Vagina (tissue), 2 donors: ENCODE data around the gene PARD3. TPM values are rescaled to one million over a fixed set of nuclear protein-coding genes. Genes with fewer than 3 reads are reported as not detected.
"Not testable (repeated sequence)": the region's sequence is repeated elsewhere in the genome, so short reads cannot be mapped to it uniquely, and the experiment has no call there.

Experiments used
- DNase-seq, 2 donors: peaks; one replicate each; pipeline ENCODE4 v3.0.0-alpha.2; 2017; ENCODE audit errors: extremely low spot score in 2 of 2
- H3K27ac ChIP-seq: fragments of 200-600 bp; sonication (generic); one replicate; pipeline ENCODE4 v1.5.1; 2019
- H3K27me3 ChIP-seq: fragments of 200-600 bp; sonication (generic); one replicate; pipeline ENCODE4 v1.5.1; 2019
- H3K36me3 ChIP-seq, 2 donors: fragments of 200-600 bp; sonication (generic); one replicate each; pipeline ENCODE4 v1.5.1; 2017 to 2019
- H3K4me1 ChIP-seq: fragments of 200-600 bp; sonication (generic); one replicate; pipeline ENCODE4 v1.5.1; 2019
- H3K4me3 ChIP-seq, 2 donors: fragments of 200-600 bp; sonication (generic); 1 replicate in 1 of 2; 2 replicates in 1 of 2; pipeline ENCODE4 v1.5.1; 2016 to 2019
- H3K9me3 ChIP-seq: fragments of 200-600 bp; sonication (generic); one replicate; pipeline ENCODE4 v1.5.1; 2019
- POLR2A ChIP-seq, 2 donors: fragments of 450-650 bp; IDR thresholded peaks; one replicate each; pipeline ENCODE4 v1.6.1; 2017; ENCODE audit warnings: antibody characterized with exemption in 2 of 2, mild to moderate bottlenecking in 2 of 2, moderate library complexity in 2 of 2
- POLR2AphosphoS5 ChIP-seq, 2 donors: sonication (generic); formaldehyde crosslinking; IDR thresholded peaks; one replicate each; pipeline ENCODE4 v1.9.0; 2017; ENCODE audit warnings: antibody characterized with exemption in 2 of 2, mild to moderate bottlenecking in 2 of 2, low read depth in 1 of 2; ENCODE audit not compliant: insufficient read depth in 1 of 2
- intact Hi-C: fragments of 100-400 bp; cut with DNase I; formaldehyde crosslinking; loops from one replicate; pipeline ENCODE4 v1.15.1; 2023
- total RNA-seq: library from RNA; depleted of rRNA; stranded (reverse); fragments of >200 nt; gene quantifications from one replicate; pipeline ENCODE4 v1.2.3, GENCODE V29; 2016
- TF ChIP-seq, protein P1 (sequence below), 3 experiments: fragments of 450-650 bp in 2 of 3; fragments of 200-600 bp in 1 of 3; sonication (generic) in 1 of 3; IDR thresholded peaks; one replicate each; pipeline ENCODE4 v1.5.1; 2017 to 2019; ENCODE audit warnings: antibody characterized with exemption in 3 of 3, mild to moderate bottlenecking in 2 of 3, moderate library complexity in 2 of 3

PARD3 gene
- total RNA-seq, 1 donor from 2014 or later = 95.5 TPM

DNA sequence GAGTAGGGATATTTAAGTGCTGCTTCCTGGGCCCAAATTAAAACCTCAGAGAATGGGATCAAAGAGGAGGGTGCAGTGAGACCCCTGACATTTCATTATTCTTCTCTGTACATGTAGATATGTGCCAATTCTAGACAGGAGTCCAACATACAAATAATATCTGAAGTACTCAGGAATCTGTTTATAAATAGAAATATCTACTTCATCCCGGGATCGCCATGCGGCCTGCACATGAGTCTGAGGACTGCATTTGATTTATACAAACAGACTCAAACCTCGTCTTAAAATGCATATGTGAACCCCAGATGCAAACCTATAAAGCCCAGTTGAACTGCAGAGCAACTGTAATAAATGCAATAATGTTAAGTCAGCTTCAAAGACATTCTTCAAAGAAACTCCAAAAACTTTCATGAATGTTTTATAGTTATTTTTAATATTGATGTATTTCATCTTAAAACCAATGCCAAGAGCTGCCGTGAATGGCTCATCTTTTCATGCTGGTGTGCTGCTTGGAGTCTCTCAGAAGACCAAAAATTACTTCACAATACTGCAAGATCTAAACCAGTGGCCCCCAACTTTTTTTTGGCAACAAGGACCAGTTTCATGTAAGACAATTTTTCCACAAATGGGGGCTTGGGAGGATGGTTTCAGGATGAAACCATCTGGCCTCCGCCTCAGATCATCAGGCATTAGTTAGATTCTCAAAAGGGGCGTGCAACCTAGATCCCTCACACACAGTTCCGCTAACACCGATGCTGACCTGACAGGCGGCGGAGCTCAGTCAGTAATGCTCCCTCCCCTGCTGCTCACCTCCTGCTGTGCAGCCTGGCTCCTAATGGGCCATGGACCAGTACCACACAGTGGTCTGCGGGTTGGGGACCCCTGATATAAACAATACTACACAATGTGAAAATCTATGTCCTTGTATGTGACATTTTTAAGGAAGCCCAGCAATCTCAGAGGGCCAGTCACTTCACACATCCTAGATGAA lies 166.9 kb downstream of the PARD3 start:
- no peak for DNase-seq
- H3K9me3 ChIP-seq = no peaks in the 10 kb centered on the region
- no peaks in the 10 kb centered on the region for H3K27me3 ChIP-seq
- no peaks in the 10 kb centered on the region for H3K36me3 ChIP-seq
- intact Hi-C loops = no loop called here
- TF ChIP-seq POLR2AphosphoS5 (IDR thresholded peaks at IDR 0.05; ENCODE audit: insufficient read depth in 1 of 2, low read depth in 1 of 2) (no peak), POLR2A (IDR thresholded peaks at IDR 0.05) (no peak)
- TF ChIP-seq, protein P1, sequence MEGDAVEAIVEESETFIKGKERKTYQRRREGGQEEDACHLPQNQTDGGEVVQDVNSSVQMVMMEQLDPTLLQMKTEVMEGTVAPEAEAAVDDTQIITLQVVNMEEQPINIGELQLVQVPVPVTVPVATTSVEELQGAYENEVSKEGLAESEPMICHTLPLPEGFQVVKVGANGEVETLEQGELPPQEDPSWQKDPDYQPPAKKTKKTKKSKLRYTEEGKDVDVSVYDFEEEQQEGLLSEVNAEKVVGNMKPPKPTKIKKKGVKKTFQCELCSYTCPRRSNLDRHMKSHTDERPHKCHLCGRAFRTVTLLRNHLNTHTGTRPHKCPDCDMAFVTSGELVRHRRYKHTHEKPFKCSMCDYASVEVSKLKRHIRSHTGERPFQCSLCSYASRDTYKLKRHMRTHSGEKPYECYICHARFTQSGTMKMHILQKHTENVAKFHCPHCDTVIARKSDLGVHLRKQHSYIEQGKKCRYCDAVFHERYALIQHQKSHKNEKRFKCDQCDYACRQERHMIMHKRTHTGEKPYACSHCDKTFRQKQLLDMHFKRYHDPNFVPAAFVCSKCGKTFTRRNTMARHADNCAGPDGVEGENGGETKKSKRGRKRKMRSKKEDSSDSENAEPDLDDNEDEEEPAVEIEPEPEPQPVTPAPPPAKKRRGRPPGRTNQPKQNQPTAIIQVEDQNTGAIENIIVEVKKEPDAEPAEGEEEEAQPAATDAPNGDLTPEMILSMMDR (IDR thresholded peaks at IDR 0.05) = no peak
- H3K4me1 ChIP-seq = peaks cover 12% of the 10 kb centered on the region
- no peak overlapping the region for H3K4me3 ChIP-seq
- no peak overlapping the region for H3K27ac ChIP-seq

DNA sequence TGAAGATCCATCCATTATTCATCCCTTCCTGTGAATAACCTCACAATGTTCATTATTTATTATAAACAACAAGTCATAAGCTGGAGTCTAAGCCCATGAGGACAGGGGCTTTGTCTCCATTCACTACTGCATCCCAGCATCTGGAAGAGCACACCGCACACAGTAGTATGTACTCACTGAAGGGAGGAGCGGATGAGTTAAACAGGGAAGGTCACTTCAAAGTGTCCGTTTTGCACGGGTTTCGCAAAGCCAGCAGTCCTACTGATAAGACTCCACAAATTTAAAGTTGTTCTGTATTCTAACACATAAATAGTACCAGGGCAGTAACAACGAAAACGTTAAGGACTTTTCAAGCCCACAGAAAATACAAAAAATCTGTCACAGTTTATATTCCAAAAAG lies 167.9 kb downstream of the PARD3 start:
- peaks cover 7% of the 10 kb centered on the region for H3K4me1 ChIP-seq
- no peaks in the 10 kb centered on the region for H3K9me3 ChIP-seq
- no peak overlapping the region for H3K27ac ChIP-seq
- H3K27me3 ChIP-seq = no peaks in the 10 kb centered on the region
- H3K4me3 ChIP-seq = no peak overlapping the region
- no peak for DNase-seq
- TF ChIP-seq POLR2AphosphoS5 (IDR thresholded peaks at IDR 0.05; ENCODE audit: insufficient read depth in 1 of 2, low read depth in 1 of 2) (no peak), POLR2A (IDR thresholded peaks at IDR 0.05) (no peak)
- TF ChIP-seq, protein P1 (IDR thresholded peaks at IDR 0.05) = no peak
- intact Hi-C loops = no loop called here
- no peaks in the 10 kb centered on the region for H3K36me3 ChIP-seq

DNA sequence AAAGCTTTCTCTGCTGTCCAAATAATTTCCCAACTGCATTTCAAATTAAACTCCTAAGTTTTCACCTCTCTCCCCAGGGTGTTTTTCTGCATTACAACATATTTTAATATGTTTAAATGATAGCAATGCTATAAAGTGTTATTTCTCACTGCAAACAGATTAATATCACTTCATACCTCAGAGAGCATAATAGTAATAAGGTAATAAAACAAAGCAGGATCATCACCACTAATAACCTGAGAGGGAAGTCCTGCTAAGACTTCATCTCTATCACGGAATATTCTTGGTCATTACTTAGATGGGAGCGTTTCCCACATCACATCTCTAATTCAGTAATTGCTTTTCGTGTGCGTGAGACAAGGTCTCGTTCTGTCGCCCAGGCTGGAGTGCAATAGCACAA lies 168.8 kb downstream of the PARD3 start:
- Histone ChIP-seq H3K27ac (no peak overlapping the region), H3K4me1 (peaks cover 7% of the 10 kb centered on the region), H3K4me3 (no peak overlapping the region), H3K27me3 (no peaks in the 10 kb centered on the region), H3K9me3 (no peaks in the 10 kb centered on the region), H3K36me3 (no peaks in the 10 kb centered on the region)
- intact Hi-C loops = no loop called here
- TF ChIP-seq POLR2AphosphoS5 (IDR thresholded peaks at IDR 0.05; ENCODE audit: insufficient read depth in 1 of 2, low read depth in 1 of 2) (no peak), POLR2A (IDR thresholded peaks at IDR 0.05) (no peak)
- TF ChIP-seq, protein P1 (IDR thresholded peaks at IDR 0.05) = no peak
- DNase-seq = no peak

DNA sequence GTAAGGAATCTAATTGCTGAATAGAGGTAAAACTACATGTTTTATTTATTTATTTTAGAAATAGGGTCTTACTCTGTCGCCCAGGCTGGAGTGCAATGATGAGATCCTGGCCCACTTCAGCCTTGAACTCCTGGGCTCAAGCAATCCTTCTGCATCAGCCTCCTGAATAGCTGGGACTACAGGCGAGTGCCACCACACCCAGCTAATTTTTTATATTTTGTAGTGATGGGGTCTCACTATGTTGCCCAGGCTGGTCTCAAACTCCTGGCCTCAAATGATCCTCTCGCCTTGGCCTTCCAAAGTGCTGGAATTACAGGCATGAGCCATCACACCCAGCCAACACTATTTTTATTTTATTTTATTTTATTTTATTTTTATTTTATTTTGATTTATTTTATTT lies 170.3 kb downstream of the PARD3 start:
- H3K27me3 ChIP-seq, H3K36me3 ChIP-seq, H3K27ac ChIP-seq, H3K4me3 ChIP-seq, DNase-seq, intact Hi-C loops, H3K9me3 ChIP-seq: not testable (repeated sequence)
- H3K4me1 ChIP-seq = peaks cover 12% of the 10 kb centered on the region

DNA sequence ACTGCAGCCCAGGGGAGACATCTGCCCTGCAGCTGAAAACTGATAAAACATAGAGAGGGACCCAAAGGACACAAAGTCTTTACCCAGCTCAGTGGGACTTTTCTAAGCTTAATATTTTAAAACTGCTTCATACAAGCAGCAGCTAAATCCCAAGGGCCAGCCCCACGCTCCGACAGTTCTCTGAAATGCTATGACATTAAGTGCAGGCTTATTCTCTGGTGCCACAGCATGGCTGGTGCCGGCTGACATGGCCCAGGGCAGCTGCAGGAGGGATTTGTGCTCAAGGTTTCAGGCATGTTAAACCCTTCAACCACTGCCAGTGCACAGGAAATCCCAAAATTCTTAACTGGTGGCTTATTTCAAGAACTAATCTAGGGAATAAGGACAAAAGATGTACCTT lies 170.9 kb downstream of the PARD3 start:
- TF ChIP-seq, protein P1 (IDR thresholded peaks at IDR 0.05) = no peak
- TF ChIP-seq POLR2AphosphoS5 (IDR thresholded peaks at IDR 0.05; ENCODE audit: insufficient read depth in 1 of 2, low read depth in 1 of 2) = no peak
- TF ChIP-seq POLR2A (IDR thresholded peaks at IDR 0.05) = no peak
- H3K9me3 ChIP-seq = no peaks in the 10 kb centered on the region
- peaks cover 18% of the 10 kb centered on the region for H3K4me1 ChIP-seq
- intact Hi-C loops = no loop called here
- no peaks in the 10 kb centered on the region for H3K36me3 ChIP-seq
- no peaks in the 10 kb centered on the region for H3K27me3 ChIP-seq
- no peak overlapping the region for H3K4me3 ChIP-seq
- no peak for DNase-seq
- no peak overlapping the region for H3K27ac ChIP-seq
